Thyroid gland (tissue), 4 donors: Measurements from ENCODE around the gene CDK5RAP3.

ENCODE experiments used
- POLR2A ChIP-seq, 2 donors: fragments of 450-650 bp; IDR thresholded peaks; one replicate each; pipeline ENCODE4 v1.6.1; 2017; ENCODE audit warnings: antibody characterized with exemption in 2 of 2, mild to moderate bottlenecking in 2 of 2, moderate library complexity in 1 of 2
- TF ChIP-seq, protein P1 (sequence below), 6 experiments: fragments of 200-600 bp in 3 of 6; fragments of 450-650 bp in 3 of 6; sonication (generic) in 3 of 6; IDR thresholded peaks; one replicate each; pipeline ENCODE4 v1.5.1; 2016 to 2019; ENCODE audit warnings: antibody characterized with exemption in 6 of 6, mild to moderate bottlenecking in 2 of 6, inconsistent platforms in 1 of 6, moderate library complexity in 1 of 6

DNA sequence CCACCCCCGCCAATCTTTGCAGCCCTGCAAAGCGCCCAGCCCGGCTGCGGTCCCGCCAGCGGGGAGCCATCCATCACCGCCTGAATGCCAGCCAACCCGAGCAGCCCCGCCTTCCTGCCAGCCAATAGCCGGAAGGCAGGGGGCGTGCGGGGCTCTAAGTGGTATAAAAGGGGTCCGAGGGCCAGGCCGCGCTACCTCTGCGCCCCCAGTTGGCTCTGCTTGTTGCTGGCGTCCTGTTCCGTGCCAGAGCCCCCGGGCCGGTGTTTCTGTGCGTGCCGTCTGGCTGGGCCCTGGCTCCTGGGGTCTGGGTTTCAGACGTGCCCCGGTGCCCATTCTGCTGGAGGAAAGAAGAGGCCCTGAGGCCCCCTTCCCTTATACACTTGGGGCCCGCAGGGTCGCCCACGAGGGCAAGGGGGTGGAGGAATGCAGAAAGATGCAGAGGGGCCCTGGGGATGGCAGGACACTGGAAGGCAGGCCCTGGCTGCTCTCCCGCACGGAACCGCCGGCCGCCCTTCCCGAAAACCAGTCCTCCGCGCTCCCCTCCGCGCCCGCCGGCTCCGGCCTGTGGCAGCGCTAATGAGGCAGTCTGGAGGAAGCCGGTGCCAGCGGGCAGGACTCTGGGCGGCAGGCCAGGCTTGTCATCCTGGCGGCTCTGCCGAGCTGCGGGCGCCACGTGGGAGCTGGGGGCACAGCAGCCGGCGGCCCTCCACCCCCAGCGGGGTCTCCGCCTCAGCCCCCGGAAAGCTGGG lies 52.7 kb downstream of the CDK5RAP3 start:
- TF ChIP-seq, protein P1, sequence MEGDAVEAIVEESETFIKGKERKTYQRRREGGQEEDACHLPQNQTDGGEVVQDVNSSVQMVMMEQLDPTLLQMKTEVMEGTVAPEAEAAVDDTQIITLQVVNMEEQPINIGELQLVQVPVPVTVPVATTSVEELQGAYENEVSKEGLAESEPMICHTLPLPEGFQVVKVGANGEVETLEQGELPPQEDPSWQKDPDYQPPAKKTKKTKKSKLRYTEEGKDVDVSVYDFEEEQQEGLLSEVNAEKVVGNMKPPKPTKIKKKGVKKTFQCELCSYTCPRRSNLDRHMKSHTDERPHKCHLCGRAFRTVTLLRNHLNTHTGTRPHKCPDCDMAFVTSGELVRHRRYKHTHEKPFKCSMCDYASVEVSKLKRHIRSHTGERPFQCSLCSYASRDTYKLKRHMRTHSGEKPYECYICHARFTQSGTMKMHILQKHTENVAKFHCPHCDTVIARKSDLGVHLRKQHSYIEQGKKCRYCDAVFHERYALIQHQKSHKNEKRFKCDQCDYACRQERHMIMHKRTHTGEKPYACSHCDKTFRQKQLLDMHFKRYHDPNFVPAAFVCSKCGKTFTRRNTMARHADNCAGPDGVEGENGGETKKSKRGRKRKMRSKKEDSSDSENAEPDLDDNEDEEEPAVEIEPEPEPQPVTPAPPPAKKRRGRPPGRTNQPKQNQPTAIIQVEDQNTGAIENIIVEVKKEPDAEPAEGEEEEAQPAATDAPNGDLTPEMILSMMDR (IDR thresholded peaks at IDR 0.05) = peak in 5 of 6 experiments; percentile 12 to 45 (median 34)
- TF ChIP-seq POLR2A (IDR thresholded peaks at IDR 0.05) = peak in 1 of 2 donors; percentile 65
